Ascending aorta (tissue), 2 donors: ENCODE measurements around the gene B3GNT5. TPM values are rescaled to one million over a fixed set of nuclear protein-coding genes. Genes with fewer than 3 reads are reported as not detected.

ENCODE experiments used
- DNase-seq, 2 donors: peaks; one replicate each; pipeline ENCODE4 v3.0.0-alpha.2; 2019; ENCODE audit warnings: low spot score in 2 of 2
- H3K27ac ChIP-seq, 2 donors: fragments of 200-600 bp; sonication (generic); one replicate each; pipeline ENCODE4 v1.5.1; 2016 to 2017; ENCODE audit warnings: mild to moderate bottlenecking in 1 of 2
- H3K27me3 ChIP-seq: fragments of 200-600 bp; sonication (generic); one replicate; pipeline ENCODE4 v1.5.1; 2017
- H3K36me3 ChIP-seq, 2 donors: fragments of 200-600 bp; sonication (generic); one replicate each; pipeline ENCODE4 v1.5.1; 2016
- H3K4me1 ChIP-seq, 2 donors: fragments of 200-600 bp; sonication (generic); one replicate each; pipeline ENCODE4 v1.5.1; 2016 to 2017; ENCODE audit warnings: mild to moderate bottlenecking in 1 of 2
- H3K4me3 ChIP-seq, 2 donors: fragments of 200-600 bp; sonication (generic); one replicate each; pipeline ENCODE4 v1.5.1; 2016 to 2017; ENCODE audit warnings: mild to moderate bottlenecking in 1 of 2
- H3K9me3 ChIP-seq, 2 donors: fragments of 200-600 bp; sonication (generic); one replicate each; pipeline ENCODE4 v1.5.1; 2016
- intact Hi-C: fragments of 100-400 bp; cut with DNase I; formaldehyde crosslinking; loops from one replicate; pipeline ENCODE4 v1.15.1; 2023
- total RNA-seq: library from RNA; depleted of rRNA; stranded (reverse); fragments of >200 nt; gene quantifications from one replicate; pipeline ENCODE4 v1.1.0, GENCODE V29; 2016
- TF ChIP-seq, protein P1 (sequence below), 3 experiments: fragments of 200-600 bp in 2 of 3; fragments of 450-650 bp in 1 of 3; sonication (generic) in 2 of 3; IDR thresholded peaks; one replicate each; pipeline ENCODE4 v1.5.1; 2016 to 2019; ENCODE audit warnings: antibody characterized with exemption in 3 of 3, mild to moderate bottlenecking in 1 of 3, moderate library complexity in 1 of 3

The B3GNT5 gene
- total RNA-seq, 1 donor from 2014 or later, result 0.11 TPM

DNA sequence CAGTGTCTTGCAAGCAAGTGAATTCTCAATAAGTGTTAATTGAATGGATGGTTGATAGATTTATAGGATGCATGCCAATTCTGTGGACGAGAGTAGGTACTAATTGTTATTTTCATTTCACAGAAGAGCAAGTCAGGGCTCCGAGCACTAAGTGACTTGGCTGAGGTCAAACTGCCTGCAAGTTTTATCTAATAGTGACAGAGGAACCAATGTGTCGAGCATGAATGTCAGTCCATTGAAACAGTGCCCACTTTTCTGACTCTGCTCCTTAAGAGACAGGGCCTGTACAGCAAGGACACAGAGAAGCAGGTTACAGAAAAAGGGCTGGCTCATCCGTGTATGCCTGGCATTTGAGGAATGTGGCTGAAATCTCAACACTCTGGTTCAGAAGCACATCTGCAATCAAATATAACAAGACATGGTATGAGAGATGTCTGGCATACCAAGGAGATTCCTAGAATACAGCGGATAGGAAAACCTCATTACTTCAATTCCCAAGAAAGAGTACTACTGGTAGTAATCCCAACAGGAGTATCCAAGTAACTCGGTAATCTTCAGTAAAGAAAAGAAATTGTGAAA, 6.0 kb upstream of the B3GNT5 start:
- no peak overlapping the region for H3K27ac ChIP-seq
- H3K4me3 ChIP-seq, result no peak overlapping the region
- H3K36me3 ChIP-seq, result no peaks in the 10 kb centered on the region
- TF ChIP-seq, protein P1, sequence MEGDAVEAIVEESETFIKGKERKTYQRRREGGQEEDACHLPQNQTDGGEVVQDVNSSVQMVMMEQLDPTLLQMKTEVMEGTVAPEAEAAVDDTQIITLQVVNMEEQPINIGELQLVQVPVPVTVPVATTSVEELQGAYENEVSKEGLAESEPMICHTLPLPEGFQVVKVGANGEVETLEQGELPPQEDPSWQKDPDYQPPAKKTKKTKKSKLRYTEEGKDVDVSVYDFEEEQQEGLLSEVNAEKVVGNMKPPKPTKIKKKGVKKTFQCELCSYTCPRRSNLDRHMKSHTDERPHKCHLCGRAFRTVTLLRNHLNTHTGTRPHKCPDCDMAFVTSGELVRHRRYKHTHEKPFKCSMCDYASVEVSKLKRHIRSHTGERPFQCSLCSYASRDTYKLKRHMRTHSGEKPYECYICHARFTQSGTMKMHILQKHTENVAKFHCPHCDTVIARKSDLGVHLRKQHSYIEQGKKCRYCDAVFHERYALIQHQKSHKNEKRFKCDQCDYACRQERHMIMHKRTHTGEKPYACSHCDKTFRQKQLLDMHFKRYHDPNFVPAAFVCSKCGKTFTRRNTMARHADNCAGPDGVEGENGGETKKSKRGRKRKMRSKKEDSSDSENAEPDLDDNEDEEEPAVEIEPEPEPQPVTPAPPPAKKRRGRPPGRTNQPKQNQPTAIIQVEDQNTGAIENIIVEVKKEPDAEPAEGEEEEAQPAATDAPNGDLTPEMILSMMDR (IDR thresholded peaks at IDR 0.05), result no peak
- DNase-seq, result no peak
- no peaks in the 10 kb centered on the region for H3K4me1 ChIP-seq
- H3K9me3 ChIP-seq, result no peaks in the 10 kb centered on the region
- intact Hi-C loops, result no loop called here
- H3K27me3 ChIP-seq, result no peaks in the 10 kb centered on the region

DNA sequence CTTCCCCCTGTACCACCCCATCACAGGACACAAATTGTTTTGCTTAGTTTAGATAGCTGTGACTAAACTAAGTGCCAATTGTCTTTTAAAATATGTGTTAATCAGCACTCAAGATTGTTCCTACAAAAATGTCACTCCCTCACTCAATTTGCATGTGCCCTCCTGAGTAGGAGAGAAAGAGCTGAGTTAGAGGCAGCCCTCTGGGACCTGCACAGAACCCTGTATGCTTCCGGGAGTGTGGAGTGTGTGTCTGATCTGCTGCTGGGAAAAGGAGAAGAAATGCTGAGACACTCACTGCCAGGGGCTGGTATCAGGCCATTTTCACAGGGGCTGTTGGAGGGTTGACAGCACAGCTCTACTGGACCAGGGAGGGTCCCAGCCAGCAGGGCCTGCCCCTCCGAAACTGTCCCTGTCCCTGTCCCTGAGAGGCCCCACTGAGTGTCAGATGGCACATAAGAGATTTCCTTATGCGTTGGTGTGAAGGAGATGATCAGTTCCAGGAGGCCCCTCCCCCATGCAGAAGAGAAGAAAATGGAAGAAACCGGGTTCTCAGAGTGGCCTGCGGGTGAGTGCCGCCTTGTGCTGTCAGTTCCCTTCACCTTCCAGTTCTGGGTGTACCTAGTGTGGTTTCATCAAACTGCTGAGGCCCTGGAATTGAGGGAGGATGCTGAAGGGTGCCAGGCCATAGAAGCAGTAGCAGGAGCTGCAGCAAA, 3.9 kb upstream of the B3GNT5 start:
- DNase-seq, result no peak
- Histone ChIP-seq H3K36me3 (no peaks in the 10 kb centered on the region), H3K27me3 (no peaks in the 10 kb centered on the region), H3K4me3 (no peak overlapping the region), H3K27ac (no peak overlapping the region), H3K4me1 (no peaks in the 10 kb centered on the region), H3K9me3 (no peaks in the 10 kb centered on the region)
- TF ChIP-seq, protein P1 (IDR thresholded peaks at IDR 0.05), result no peak
- intact Hi-C loops, result no loop called here

DNA sequence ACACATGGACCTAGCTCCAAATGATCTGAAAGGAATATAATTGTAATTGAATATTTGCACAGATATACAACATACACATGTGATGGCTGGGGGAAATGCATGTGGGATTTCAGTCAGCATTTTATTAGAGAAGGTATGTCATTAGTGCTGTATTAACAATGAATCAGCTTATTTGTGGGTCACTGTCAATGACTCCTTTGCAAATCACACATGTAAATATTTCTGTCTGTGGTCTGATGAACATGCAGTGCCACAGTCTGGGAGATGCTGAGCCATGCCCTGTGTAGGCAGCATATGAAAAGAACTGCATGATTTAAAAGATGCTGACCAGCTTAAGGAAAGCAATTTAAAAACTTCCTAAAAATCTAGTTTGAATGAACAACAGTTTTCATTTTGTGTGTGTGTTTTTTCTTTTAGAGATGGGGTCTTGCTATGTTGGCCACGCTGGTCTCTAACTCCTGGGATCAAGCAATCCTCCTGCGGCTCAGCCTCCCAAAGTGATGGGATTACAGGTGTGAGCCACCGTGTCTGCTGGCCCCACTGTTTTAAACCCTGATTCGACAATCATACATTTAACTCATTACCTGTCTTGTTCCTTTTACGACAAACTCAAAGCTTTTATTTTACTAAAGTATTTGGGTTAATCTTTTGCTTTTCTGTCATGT, 803 bp upstream of the B3GNT5 start:
- H3K9me3 ChIP-seq, result no peaks in the 10 kb centered on the region
- no peak overlapping the region for H3K4me3 ChIP-seq
- no peak for DNase-seq
- H3K36me3 ChIP-seq, result no peaks in the 10 kb centered on the region
- intact Hi-C loops, result loop anchor here (5.0 kb wide), 1 partner anchor 130 kb away; no protein-coding TSS in a partner anchor
- no peaks in the 10 kb centered on the region for H3K27me3 ChIP-seq
- no peak overlapping the region for H3K27ac ChIP-seq
- TF ChIP-seq, protein P1 (IDR thresholded peaks at IDR 0.05), result no peak
- peaks cover 0 to 2% of the 10 kb centered on the region in 2 donors for H3K4me1 ChIP-seq

DNA sequence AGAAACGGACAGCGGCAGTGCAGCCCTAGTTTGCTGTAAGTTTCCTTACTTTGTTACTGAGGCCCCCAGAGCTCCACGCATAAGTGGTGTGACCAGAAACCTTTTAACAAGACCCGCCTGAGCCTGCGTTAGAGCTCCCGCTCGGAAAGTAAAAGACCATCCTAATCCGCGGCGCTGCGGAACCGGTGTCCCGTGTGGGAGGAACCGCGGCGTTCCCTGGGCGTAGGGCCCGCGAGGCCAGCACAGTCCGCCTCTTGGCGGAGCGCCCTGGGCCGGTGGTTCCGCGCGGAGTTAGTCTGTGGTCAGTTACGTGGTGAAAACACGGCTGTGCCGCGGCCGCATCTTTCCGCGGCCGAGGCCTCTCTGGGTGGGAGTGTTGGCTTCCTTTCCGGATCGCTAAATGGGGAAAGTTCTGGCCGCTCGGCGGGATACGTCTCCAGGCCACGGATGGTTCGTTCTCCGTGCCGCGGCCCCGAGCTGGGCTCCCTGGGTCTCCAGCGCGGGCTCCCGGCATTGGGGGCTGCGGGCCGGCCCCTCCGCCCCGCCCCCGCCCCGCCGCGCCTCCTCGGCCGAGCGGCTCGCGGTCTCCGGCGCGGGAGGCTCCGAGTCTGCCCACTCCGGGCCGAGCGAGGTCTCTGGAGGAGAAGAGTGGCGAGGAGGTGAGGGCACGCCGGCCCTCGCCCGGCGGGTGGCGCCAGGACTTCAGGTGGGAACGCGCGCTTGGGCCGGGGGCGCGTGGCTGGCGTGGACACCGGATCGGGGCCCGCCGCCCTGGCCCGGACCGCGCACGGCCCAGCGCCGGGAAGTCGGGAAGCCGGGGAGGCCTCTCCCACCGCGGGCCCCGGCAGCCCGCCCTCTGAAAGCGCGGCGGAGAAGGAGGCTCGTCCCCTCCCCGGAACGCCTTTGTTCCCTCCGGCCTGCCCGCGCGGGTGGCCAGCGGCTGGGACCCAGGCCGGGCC, 754 bp downstream of the B3GNT5 start:
- Histone ChIP-seq H3K4me3 (peak overlapping the region; percentile 78 to 96), H3K9me3 (no peaks in the 10 kb centered on the region), H3K27ac (peak overlapping the region; percentile 65 to 77), H3K4me1 (peaks cover 0 to 2% of the 10 kb centered on the region in 2 donors), H3K27me3 (no peaks in the 10 kb centered on the region), H3K36me3 (no peaks in the 10 kb centered on the region)
- DNase-seq, result peak in 1 of 2 donors; percentile 84
- intact Hi-C loops, result loop anchor here (2.0 to 5.0 kb wide), 2 partner anchors 33 to 128 kb away; no protein-coding TSS in a partner anchor
- TF ChIP-seq, protein P1 (IDR thresholded peaks at IDR 0.05), result no peak
